Fibroblast of skin of back (primary cell): ENCODE measurements around the gene PLEKHG2.

Experiments
- DNase-seq: peaks from one replicate; pipeline ENCODE4 v3.0.0-alpha.2; 2013

PLEKHG2 gene

GRCh38 chr19:39419003-39419402 is 6.5 kb downstream of the PLEKHG2 start:
- DNase-seq = no peak

- no peak for DNase-seq
Observed at GRCh38 chr19:39420769-39421168, 8.3 kb downstream of the PLEKHG2 start.

- no peak for DNase-seq
Observed at GRCh38 chr19:39422020-39422419, 9.6 kb downstream of the PLEKHG2 start.

GRCh38 chr19:39423258-39424086 is 11.0 kb downstream of the PLEKHG2 start:
- no peak for DNase-seq

GRCh38 chr19:39424934-39425333 is 12.5 kb downstream of the PLEKHG2 start:
- no peak for DNase-seq

- DNase-seq = no peak
Observed at GRCh38 chr19:39425744-39426143, 13.3 kb downstream of the PLEKHG2 start.

DNA sequence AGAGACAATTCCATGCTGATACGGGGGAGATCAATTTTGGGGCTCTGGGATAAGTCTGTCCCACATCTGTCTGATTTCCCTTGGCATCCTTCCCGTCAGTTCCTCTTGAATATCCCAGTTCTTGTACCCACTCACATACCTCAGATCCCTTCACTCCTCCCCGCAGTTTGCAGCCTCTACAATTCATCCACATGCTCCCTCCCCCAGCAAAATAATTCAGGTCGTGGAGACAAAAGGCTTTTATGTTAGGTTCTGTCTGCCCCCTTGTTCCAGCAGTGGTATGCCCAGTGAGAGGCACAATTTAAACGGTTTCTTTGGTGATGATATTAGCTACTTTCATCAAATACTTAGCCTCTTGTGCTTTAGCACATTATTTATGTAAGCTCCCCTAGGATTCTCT is 13.7 kb downstream of the PLEKHG2 start:
- DNase-seq = no peak

DNA sequence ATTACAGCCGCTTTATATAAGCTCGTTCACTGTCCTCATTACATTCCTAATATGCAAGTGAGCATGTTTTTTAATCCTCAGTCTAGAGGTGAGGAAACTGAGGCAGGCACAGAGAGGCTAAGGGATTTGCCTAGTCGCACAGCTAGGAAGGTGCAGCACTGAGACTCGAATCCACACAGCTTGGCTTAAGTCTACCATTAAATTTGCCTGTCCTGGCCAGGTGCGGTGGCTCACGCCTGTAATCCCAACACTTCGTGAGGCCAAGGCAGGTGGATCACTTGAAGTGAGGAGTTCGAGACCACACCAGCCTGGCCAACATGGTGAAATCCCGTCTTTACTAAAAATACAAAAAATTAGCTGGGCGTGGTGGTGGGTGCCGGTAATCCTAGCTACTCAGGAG is 15.2 kb downstream of the PLEKHG2 start:
- no peak for DNase-seq

GRCh38 chr19:39428283-39429112 is 16.0 kb downstream of the PLEKHG2 start:
- DNase-seq = peak; percentile 94

- DNase-seq = peak; percentile 56
Observed at GRCh38 chr19:39430675-39431593, 18.5 kb downstream of the PLEKHG2 start.

DNA sequence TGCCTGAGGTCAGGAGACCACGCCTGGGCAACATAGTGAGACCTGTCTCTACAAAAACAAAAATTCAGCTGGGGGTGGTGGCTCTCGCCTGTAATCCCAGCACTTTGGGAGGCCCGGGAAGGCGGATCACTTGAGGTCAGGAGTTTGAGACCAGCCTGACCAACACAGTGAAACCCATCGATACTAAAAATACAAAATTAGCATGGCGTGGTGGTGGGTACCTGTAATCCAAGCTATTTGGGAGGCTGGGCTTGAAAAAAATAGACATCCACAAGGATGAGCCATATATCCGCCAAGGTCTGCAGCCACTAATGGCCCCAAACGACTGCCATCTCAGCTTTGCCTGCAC is 20.2 kb downstream of the PLEKHG2 start:
- DNase-seq = no peak

DNA sequence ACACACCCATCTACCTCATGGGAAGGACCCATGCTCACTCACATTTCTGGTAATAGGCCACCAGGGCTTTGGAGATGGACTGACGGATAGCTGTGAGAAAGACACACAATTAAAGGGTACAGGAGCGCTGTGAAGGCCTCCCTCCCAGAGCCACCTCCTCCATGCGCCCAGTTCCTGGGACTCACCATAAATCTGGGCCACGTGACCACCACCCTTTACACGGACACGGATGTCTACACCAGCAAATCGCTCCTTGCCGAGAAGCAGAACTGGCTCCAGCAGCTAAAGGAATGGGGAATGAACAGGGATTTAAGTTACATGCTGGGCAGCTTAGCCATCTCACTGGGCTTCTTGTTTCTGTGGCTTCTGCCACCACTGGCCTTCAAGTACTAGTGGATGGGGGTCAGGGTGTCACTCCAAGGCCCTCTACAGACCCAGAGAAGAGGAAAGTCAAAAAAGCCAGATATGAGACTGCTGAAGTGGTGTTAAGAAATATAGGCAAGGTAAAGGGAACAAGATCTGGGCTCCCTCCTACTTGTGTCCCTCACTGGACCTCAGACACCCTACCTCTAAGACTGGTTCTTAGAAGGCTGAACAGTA is 21.1 kb downstream of the PLEKHG2 start:
- no peak for DNase-seq

- DNase-seq = no peak
Observed at GRCh38 chr19:39434123-39435076, 21.9 kb downstream of the PLEKHG2 start.

DNA sequence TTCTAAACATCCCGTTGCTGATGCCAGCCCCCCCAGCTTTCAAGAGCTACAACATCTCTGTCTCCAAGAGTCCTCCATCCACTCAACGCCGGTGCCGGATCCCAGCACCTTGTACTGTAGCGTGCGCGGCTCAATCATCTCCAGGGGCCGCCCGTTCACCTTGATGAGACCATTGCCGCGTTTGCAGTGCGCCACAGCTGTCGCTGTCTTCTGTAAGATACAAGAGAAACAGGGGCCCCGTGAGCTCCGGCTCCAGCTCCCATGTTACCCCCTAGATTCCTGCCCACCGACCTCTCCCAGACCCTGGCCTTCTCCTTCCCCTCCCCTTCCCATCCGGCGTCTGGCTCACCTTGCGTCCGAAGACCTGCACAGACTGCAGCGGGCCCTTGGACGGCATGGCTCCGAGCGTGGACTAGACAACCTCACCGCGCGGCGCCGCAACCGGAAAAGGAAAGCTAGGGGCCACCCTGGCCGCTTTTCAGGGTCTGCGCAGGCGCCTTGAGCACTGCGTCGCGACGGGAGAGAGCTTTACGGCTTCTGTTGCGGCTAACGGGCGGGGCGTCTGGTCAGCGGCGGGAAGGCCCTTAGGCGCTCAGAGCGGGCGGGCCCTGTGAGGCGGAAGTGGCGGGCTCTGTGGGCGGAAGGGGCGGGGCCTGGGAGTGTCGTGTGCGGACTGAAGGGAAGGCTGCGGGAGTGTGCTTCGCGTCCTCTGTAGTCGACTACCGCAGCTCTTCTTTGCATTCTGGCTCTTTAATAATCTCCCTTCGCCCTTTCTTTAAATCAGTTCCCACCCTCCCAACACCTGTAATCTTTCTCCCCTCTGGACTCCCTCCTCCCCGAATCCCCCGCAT is 23.3 kb downstream of the PLEKHG2 start, which contains the start of gene RPS16:
TSS of gene RPS16 (minus strand) at position 451 of the 851 bp plus-strand sequence. CDS start at position 397, 54 bp downstream.
- peak; percentile 97 for DNase-seq

- no peak for DNase-seq
Observed at GRCh38 chr19:39436350-39436716, 23.9 kb downstream of the PLEKHG2 start.

- peak; percentile 26 for DNase-seq
Observed at GRCh38 chr19:39438270-39438934, 25.9 kb downstream of the PLEKHG2 start.

GRCh38 chr19:39444598-39445195 is 32.2 kb downstream of the PLEKHG2 start:
- DNase-seq = peak; percentile 19

DNA sequence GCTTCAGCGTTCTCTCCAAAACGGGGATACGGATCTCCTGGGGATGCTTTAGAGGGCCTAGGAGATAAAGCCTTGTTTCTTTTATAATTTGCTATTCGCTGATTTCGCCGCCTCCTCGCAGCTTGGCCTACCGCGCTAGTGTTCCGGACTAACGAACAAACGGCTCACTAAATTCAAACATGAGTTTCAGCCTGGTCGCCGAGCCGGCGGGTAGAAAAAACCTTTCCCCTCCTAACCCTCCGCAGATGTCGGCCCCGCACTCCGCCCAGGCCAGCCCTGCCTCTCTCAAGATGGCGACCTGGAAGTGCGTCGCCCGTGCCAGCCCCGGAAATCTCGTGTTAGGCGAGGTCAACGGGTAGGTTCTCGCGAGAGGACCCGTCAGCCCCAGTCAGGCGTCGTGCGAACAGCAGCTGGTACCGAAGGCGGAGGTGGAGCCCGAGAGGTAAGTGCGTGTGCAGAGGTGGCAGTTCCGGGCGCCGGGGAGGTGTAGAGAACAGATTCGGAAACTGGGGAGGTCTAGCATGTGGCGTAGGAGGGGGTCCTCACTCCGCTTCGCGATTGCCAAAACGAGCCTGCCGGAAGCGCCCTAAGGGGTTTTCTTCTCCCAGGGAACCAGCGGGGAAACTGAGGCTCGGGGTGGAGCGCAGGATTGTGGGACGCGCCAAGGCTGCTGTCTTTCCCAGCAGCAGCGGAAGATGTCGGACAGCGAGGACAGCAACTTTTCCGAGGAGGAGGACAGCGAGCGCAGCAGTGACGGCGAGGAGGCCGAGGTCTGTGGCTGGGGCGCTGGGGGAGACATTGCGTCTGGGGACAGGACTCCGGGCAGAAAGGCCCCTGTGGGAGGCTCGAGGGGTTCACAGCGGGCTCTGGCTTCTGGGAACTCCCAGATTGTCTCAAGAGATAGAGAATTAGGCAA is 33.0 kb downstream of the PLEKHG2 start, which contains the start of gene SUPT5H:
TSS of gene SUPT5H (plus strand) at position 387 of the 916 bp plus-strand sequence. CDS start at position 696, 309 bp downstream.
- peak; percentile 96 for DNase-seq
